SJSA1 (cell line): ENCODE data around the gene KBTBD2. TPM values are rescaled to one million over a fixed set of nuclear protein-coding genes. Genes with fewer than 3 reads are reported as not detected.
"Not testable (repeated sequence)": the region's sequence is repeated elsewhere in the genome, so short reads cannot be mapped to it uniquely, and the experiment has no call there.

Experiments
- DNase-seq, 2 experiments: peaks; one replicate each; pipeline ENCODE4 v3.0.0-alpha.2; 2015 to 2020; ENCODE audit warnings: low spot score in 2 of 2, low read depth in 1 of 2
- H3K27ac ChIP-seq: fragments of 250-450 bp; sonication (Bioruptor Pico); 2 replicates; pipeline ENCODE4 v1.5.1; 2020; ENCODE audit warnings: mild to moderate bottlenecking, moderate library complexity
- H3K27me3 ChIP-seq: fragments of 250-450 bp; sonication (Bioruptor Pico); replicated peaks from 2 replicates; pipeline ENCODE4 v1.5.1; 2020; ENCODE audit warnings: mild to moderate bottlenecking, moderate library complexity
- H3K36me3 ChIP-seq: fragments of 250-450 bp; sonication (Bioruptor Pico); 2 replicates; pipeline ENCODE4 v1.5.1; 2020; ENCODE audit warnings: mild to moderate bottlenecking
- H3K4me1 ChIP-seq: fragments of 250-450 bp; sonication (Bioruptor Pico); replicated peaks from 2 replicates; pipeline ENCODE4 v1.6.1; 2021; ENCODE audit warnings: mild to moderate bottlenecking
- H3K4me3 ChIP-seq: fragments of 250-450 bp; sonication (Bioruptor Pico); 2 replicates; pipeline ENCODE4 v1.5.1; 2020; ENCODE audit warnings: mild to moderate bottlenecking
- H3K9me3 ChIP-seq: fragments of 250-450 bp; sonication (Bioruptor Pico); replicated peaks from 2 replicates; pipeline ENCODE4 v1.5.1; 2020; ENCODE audit warnings: mild to moderate bottlenecking
- total RNA-seq: library from RNA; depleted of rRNA; stranded (reverse); fragments of >200 nt; shearing (Covaris generic); gene quantifications from 2 replicates; pipeline ENCODE4 v1.2.3, GENCODE V29; 2014

KBTBD2 gene
- total RNA-seq, 1 experiment from 2014 or later = 52.0 TPM

GRCh38 chr7:32888505-32888904 lies 3.1 kb downstream of the KBTBD2 start:
- Histone ChIP-seq H3K4me1 (peaks cover 20% of the 10 kb centered on the region), H3K27ac (no peak overlapping the region), H3K4me3 (no peak overlapping the region), H3K27me3 (no peaks in the 10 kb centered on the region), H3K9me3 (no peaks in the 10 kb centered on the region), H3K36me3 (peaks cover 12% of the 10 kb centered on the region)
- no peak for DNase-seq

GRCh38 chr7:32887395-32887794 lies 4.2 kb downstream of the KBTBD2 start:
- Histone ChIP-seq H3K4me3 (no peak overlapping the region), H3K4me1 (peaks cover 11% of the 10 kb centered on the region), H3K27me3 (no peaks in the 10 kb centered on the region), H3K36me3 (peaks cover 12% of the 10 kb centered on the region), H3K27ac (no peak overlapping the region), H3K9me3 (no peaks in the 10 kb centered on the region)
- no peak for DNase-seq

DNA sequence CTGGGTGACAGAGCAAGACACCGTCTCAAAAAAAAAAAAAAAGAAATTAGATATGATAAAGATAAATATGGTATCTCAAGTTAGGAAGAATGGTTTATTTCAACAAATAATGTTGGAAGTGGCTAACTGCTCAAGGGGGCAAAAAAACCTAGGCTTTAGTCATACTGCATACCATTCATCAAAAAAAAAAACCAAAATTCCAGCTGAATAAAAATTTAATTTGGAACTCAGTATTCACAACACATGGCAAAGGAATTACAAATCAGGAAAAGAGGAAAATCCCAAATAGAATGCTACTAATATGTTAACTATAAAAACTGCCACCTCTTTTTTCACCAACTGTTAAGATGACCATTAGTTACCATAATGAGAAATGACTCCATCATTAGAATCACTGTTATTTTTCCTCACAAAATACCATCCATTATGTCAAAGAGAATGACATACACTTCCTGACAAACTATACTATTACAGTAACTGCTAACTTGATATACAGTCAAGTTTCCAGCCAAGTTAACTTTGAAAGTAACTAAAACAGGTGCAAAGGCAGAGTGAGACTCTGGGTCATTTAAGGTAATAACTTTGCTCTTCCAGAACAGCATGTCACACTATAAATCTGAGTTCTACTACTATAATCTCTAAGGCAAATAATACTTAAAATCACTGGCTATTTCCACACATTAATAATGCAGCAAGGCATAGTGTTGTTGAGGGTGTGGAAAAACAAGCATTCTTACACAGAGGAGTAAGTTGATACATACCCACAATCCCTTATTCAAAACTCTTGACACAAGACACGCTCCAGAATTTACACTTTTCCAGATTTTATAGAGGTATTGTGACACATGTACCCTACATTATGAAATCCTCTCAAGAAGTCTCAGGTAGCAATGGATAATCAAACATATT lies 10.2 kb downstream of the KBTBD2 start:
- no peak overlapping the region for H3K4me3 ChIP-seq
- no peaks in the 10 kb centered on the region for H3K27me3 ChIP-seq
- H3K4me1 ChIP-seq = peaks cover 6% of the 10 kb centered on the region
- DNase-seq = no peak
- H3K27ac ChIP-seq = no peak overlapping the region
- H3K9me3 ChIP-seq = no peaks in the 10 kb centered on the region
- peaks cover 17% of the 10 kb centered on the region for H3K36me3 ChIP-seq

- Histone ChIP-seq H3K4me3 (no peak overlapping the region), H3K9me3 (no peaks in the 10 kb centered on the region), H3K36me3 (peaks cover 30% of the 10 kb centered on the region), H3K27me3 (no peaks in the 10 kb centered on the region), H3K4me1 (peaks cover 6% of the 10 kb centered on the region), H3K27ac (no peak overlapping the region)
- DNase-seq = no peak
Measured at GRCh38 chr7:32879460-32879859, 12.1 kb downstream of the KBTBD2 start.

DNA sequence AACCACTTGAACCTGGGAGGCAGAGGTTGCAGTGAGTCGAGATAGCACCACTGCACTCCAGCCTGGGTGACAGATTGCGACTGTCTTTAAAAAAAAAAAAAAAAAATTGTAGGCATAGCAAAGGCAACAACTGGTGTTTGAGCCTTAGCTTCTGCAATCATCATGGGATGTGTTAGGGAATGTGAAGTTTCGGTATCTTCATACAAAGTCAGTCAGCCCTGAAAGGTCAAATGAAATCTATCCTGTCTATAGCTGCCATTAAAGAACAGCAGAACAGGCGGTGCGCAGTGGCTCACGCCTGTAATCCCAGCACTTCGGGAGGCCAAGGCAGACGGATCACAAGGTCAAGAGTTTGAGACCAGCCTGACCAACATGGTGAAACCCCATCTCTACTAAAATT lies 13.5 kb downstream of the KBTBD2 start:
- not testable (repeated sequence) for DNase-seq, H3K27ac ChIP-seq, H3K9me3 ChIP-seq, H3K4me3 ChIP-seq, H3K4me1 ChIP-seq, H3K27me3 ChIP-seq
- peaks cover 40% of the 10 kb centered on the region for H3K36me3 ChIP-seq

- H3K27ac ChIP-seq = no peak overlapping the region
- DNase-seq = no peak
- H3K36me3 ChIP-seq = peaks cover 77% of the 10 kb centered on the region
- no peaks in the 10 kb centered on the region for H3K9me3 ChIP-seq
- H3K27me3 ChIP-seq = no peaks in the 10 kb centered on the region
- H3K4me1 ChIP-seq = no peaks in the 10 kb centered on the region
- no peak overlapping the region for H3K4me3 ChIP-seq
Measured at GRCh38 chr7:32872421-32872820, 19.1 kb downstream of the KBTBD2 start.

GRCh38 chr7:32871624-32872371 lies 19.8 kb downstream of the KBTBD2 start:
- no peak for DNase-seq
- Histone ChIP-seq H3K36me3 (peaks cover 77% of the 10 kb centered on the region), H3K9me3 (no peaks in the 10 kb centered on the region), H3K4me3 (no peak overlapping the region), H3K4me1 (no peaks in the 10 kb centered on the region), H3K27me3 (no peaks in the 10 kb centered on the region), H3K27ac (no peak overlapping the region)

GRCh38 chr7:32870298-32870697 lies 21.3 kb downstream of the KBTBD2 start:
- Histone ChIP-seq H3K27me3 (no peaks in the 10 kb centered on the region), H3K27ac (no peak overlapping the region), H3K4me1 (no peaks in the 10 kb centered on the region), H3K4me3 (no peak overlapping the region), H3K36me3 (peaks cover 72% of the 10 kb centered on the region), H3K9me3 (no peaks in the 10 kb centered on the region)
- DNase-seq = no peak

DNA sequence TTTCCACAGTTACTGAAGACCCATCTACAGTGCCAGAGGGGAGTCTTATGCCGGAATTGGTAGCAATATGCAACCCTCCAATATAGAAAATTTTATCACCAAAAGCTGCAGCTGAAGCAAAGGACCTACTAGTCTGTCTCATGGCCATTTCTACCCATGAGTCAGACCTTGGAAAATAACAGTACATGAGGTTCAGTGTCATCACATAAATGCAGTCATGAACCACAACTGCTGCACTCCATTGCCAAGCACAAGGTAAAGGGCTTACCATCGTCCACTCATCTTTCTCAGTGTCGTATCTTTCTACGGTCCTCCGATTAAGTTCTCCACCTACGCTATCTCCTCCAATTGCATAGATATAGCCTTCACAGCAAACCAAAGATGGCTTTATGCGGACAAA lies 21.8 kb downstream of the KBTBD2 start:
- Histone ChIP-seq H3K27ac (no peak overlapping the region), H3K4me1 (no peaks in the 10 kb centered on the region), H3K27me3 (no peaks in the 10 kb centered on the region), H3K36me3 (peaks cover 67% of the 10 kb centered on the region), H3K4me3 (no peak overlapping the region), H3K9me3 (no peaks in the 10 kb centered on the region)
- no peak for DNase-seq

DNA sequence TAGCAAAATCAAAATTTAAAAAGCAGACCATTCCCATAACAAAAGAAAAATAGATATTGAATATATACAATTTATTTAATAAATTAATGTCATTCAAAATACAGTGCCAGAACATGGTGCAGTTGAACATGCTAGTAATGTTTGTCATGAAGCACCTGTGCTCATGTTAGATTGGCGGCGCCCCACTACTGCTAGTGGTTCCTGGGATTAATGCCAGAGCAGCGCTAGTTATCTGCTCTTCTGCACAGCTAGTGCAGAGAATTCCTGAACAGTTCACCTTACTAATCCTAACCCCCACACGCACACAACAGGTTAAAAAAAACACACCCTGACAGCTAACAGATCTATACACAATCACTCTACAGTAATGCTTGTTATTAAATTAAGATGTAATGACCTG lies 23.4 kb downstream of the KBTBD2 start:
- H3K4me3 ChIP-seq = no peak overlapping the region
- DNase-seq = no peak
- no peaks in the 10 kb centered on the region for H3K27me3 ChIP-seq
- no peaks in the 10 kb centered on the region for H3K9me3 ChIP-seq
- H3K27ac ChIP-seq = no peak overlapping the region
- H3K36me3 ChIP-seq = peaks cover 54% of the 10 kb centered on the region
- no peaks in the 10 kb centered on the region for H3K4me1 ChIP-seq

GRCh38 chr7:32865448-32866030 lies 26.0 kb downstream of the KBTBD2 start:
- no peak for DNase-seq
- no peaks in the 10 kb centered on the region for H3K9me3 ChIP-seq
- peaks cover 35% of the 10 kb centered on the region for H3K36me3 ChIP-seq
- H3K27me3 ChIP-seq = no peaks in the 10 kb centered on the region
- H3K4me1 ChIP-seq = no peaks in the 10 kb centered on the region
- H3K4me3 ChIP-seq = no peak overlapping the region
- H3K27ac ChIP-seq = no peak overlapping the region

GRCh38 chr7:32863872-32864271 lies 27.7 kb downstream of the KBTBD2 start:
- not testable (repeated sequence) for H3K4me3 ChIP-seq, H3K9me3 ChIP-seq, DNase-seq, H3K4me1 ChIP-seq, H3K27ac ChIP-seq, H3K27me3 ChIP-seq
- peaks cover 21% of the 10 kb centered on the region for H3K36me3 ChIP-seq

DNA sequence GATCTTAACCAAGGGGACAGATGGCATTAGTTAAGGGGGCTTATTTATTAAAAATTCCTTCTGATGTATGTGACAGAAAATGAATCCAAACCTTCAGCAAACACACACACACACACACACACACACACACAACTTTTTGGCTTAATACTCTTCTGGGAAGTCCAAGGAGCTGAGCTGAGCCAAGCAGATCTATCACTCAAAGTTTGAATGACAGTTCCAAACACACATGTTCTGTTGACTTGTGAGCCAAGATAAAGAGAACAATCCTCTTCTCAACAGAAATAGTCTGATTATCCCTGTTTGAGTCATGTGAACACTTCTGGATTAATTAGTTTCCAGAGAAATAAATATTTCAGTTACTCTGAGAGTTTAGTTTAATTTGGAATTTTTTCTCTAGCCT lies 31.5 kb downstream of the KBTBD2 start:
- no peaks in the 10 kb centered on the region for H3K4me1 ChIP-seq
- H3K9me3 ChIP-seq = no peaks in the 10 kb centered on the region
- H3K27ac ChIP-seq = no peak overlapping the region
- H3K4me3 ChIP-seq = no peak overlapping the region
- DNase-seq = no peak
- H3K36me3 ChIP-seq = no peaks in the 10 kb centered on the region
- no peaks in the 10 kb centered on the region for H3K27me3 ChIP-seq

- no peaks in the 10 kb centered on the region for H3K27me3 ChIP-seq
- H3K9me3 ChIP-seq = no peaks in the 10 kb centered on the region
- no peak overlapping the region for H3K27ac ChIP-seq
- H3K4me1 ChIP-seq = no peaks in the 10 kb centered on the region
- H3K36me3 ChIP-seq = no peaks in the 10 kb centered on the region
- no peak overlapping the region for H3K4me3 ChIP-seq
- no peak for DNase-seq
Measured at GRCh38 chr7:32858648-32859047, 32.9 kb downstream of the KBTBD2 start.
